GM21390 (cell line): Measurements from ENCODE around the gene MOBP.
"Not testable (repeated sequence)": the region's sequence is repeated elsewhere in the genome, so short reads cannot be mapped to it uniquely, and the experiment has no call there.

ENCODE experiments used
- ATAC-seq: cut with Tn5 transposase; IDR thresholded peaks from one replicate; pipeline ENCODE4 v1.9.1; 2021; ENCODE audit not compliant: unreplicated experiment

Gene MOBP

GRCh38 chr3:39448506-39449233, 18.8 kb upstream of the MOBP start:
- no peak for ATAC-seq

DNA sequence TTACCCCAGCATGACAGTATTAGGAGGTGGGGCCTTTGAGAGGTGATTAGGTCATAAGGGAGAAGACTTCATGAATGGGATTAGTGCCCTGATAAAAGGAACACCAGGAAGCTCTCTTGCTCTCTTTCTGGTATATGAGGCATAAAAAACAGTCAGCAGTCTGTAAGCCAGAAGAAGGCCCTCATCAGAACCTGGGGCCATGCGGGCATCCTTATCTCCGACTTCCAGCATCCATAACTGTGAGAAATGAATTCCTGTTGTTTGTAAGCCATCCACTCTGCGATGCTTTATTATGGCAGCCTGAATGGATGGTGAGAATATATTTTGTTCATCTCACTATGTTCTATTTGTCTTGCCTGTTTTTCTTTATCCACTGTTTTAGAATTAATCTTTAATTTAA, 17.7 kb upstream of the MOBP start:
- ATAC-seq = no peak

- no peak for ATAC-seq
These were observed 14.3 kb upstream of the MOBP start for GRCh38 chr3:39453134-39453533.

- not testable (repeated sequence) for ATAC-seq
These were observed 13.6 kb upstream of the MOBP start for GRCh38 chr3:39453872-39454271.

DNA sequence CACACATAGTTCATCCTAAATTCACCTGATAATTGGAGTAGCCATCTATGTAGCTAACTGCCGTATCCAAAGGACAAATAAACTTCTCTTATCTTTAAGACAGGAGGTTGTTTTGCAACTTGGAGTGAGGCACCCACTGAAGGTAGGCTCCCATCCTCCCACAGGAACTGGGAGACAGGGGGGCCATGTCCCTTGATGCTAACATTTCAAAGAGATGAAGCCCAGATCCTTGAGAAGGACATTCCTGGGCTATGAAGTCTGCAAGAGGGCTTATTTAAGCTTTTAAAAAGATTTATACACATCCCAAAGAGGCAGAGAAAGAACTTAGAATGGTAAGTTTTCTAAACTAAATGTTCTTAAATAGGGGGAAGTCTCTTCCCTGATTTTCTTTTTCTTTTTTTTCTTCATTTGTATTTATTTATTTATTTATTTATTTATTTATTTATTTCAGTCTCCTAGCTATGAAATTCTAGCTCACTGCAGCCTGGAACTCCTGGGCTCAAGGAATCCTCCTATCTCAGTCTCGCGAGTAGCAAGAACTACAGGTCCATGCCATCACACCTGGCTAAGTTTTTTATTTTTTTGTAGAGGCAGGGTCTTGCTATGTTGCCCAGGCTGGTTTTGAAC, 12.8 kb upstream of the MOBP start:
- no peak for ATAC-seq

- ATAC-seq = no peak
These were observed 11.3 kb upstream of the MOBP start for GRCh38 chr3:39456159-39456558.

- no peak for ATAC-seq
These were observed 10.1 kb upstream of the MOBP start for GRCh38 chr3:39457361-39457760.

DNA sequence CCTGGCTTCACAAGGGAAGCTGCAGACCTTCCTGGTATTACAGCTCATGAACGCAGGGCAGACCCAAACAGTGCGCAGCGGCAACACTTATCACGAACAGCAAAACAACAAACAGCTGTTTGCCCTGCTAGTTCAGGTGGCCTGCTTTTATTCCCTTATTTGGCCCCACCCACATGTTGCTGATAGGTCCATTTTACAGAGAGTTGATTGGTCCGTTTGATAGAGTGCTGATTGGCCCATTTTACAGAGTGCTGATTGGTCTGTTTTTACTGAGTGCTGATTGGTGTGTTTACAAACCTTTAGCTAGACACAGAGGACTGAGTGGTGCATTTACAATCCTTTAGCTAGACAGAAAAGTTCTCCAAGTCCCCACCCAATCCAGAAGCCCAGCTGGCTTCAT, 8.9 kb upstream of the MOBP start:
- not testable (repeated sequence) for ATAC-seq

DNA sequence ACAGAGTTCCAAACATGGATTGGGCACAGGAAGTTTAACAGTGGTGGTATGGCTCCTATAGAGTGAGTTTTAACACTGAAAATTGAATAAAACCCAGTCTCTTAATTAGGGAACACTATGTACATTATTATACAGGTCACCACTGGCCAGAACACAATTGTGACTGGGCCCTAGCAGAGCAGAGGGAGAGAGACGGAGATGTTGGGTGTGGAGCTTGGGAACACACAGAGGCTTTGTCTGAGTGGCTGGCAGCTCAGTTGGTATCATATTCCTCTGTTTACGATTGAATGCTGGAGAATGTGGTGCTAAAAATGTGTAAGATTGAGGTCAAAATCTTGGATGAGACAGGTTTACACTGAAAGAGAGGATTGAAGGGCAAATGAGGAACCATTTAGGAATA, 6.8 kb upstream of the MOBP start:
- ATAC-seq = no peak

GRCh38 chr3:39463269-39463668, 4.2 kb upstream of the MOBP start:
- no peak for ATAC-seq

DNA sequence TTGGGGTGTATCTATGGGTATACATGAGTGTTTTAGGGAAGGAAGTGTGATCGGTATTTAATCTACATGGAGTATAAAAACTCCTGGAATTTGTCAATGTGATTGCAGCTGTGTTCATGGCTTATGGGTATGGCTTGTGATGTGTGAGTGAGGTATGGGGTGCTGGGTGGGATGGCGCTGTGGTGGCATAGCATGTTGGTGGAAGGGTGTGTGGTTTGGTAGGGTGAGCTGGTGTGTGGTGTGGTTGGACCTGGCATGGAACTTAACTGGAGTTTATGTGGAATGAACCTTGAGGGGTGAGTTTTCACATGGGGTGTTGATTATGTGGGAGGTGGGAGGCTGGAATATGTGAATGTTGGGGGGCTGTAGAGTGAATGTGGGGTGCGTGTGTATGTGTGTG, 492 bp upstream of the MOBP start:
- no peak for ATAC-seq

DNA sequence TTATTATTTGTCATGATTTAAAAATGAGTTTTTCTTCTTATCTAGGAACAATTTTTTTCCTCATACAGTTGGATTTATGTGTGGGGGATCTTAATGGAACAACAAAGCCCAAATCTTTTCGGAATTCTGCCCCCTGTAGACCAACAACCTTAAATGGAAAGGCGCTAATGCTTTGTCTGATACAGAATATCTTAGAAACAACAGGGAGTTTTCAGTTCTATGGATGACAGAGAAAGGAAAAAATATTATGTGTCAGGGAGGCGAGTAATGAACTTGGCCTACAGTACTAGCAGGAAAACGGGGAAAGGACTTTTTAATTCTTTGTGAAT, 592 bp downstream of the MOBP start:
- ATAC-seq = no peak

GRCh38 chr3:39469258-39469657, 1.8 kb downstream of the MOBP start:
- no peak for ATAC-seq

DNA sequence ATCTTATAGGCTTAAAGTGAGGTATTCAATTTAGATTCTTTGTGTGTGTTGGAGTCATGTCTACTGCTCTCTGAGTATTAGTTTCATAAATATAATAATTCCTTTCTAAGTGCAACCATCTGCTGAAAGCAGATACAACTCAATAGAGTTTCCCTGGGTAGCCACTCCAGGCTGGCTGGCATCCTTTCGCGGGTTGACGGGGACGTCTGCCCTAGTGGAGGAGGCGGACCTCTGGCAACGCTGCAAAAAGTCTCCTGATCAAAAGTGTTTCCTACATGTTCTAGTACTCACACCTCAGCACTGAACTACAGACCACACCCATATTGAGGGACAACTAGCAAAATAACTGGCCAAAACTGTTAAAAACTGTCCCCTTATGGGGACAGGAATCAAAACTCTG, 2.5 kb downstream of the MOBP start:
- no peak for ATAC-seq

DNA sequence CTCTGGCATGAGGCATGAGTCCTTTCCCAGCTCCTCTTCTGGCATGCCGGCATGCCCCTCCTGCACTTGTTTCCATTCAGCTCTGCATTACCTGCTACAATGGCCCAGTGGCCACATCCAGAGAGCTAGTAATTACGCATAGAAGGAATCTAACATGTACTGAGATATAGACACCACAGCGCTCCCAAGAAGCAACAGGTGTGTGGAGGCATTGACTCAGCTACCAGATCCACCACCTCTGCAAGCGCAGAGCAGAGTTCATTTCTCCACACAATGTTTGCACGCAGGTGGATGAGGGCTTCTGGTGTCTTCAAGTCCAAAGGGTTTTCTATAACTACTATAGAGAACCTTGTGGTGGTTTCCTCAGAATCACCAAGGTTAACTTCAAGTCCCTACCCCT, 4.2 kb downstream of the MOBP start:
- ATAC-seq = no peak

- ATAC-seq = no peak
These were observed 6.1 kb downstream of the MOBP start for GRCh38 chr3:39473452-39474125.

- ATAC-seq = no peak
These were observed 6.6 kb downstream of the MOBP start for GRCh38 chr3:39474126-39474515.

GRCh38 chr3:39476783-39477182, 9.3 kb downstream of the MOBP start:
- ATAC-seq = no peak

DNA sequence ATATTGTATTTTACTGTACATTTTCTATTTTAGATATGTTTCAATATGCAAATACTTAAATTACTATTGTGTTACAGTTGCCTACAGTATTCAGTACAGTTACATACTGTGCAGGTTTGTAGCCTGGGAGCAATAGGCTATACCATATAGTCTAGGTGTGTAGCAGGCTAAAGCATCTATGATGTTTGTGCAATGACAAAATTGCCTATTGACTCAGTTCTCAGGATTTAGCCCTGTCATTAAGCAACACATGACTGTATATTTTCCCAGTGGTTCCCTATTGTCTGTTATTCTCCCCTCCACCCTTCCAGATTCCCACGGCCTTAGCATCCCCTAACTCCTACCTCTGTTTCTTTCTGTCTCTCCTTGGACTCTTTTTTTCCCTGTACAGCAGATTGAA, 10.7 kb downstream of the MOBP start:
- no peak for ATAC-seq

- no peak for ATAC-seq
These were observed 12.4 kb downstream of the MOBP start for GRCh38 chr3:39479701-39480414.

DNA sequence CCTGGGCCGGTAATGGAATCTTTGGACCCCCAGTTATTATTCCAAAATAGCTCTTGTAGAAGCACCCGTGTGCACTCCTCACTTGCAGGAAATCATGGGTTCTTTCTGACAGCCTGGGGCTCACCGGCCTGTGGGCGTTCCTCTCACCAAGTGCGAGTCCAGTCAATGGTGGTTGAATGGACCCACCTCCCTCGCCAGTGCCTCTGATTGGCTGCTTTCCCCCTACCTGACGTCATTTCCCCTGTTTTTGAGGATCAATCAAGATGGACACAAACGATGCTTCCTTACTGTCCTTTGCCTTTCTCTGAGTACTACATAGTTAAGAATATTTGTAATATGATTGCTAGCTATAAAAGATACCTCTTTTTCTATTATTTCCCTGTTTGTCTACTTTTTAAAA, 18.1 kb downstream of the MOBP start:
- no peak for ATAC-seq

GRCh38 chr3:39491014-39491413, 23.5 kb downstream of the MOBP start:
- no peak for ATAC-seq
